GDM1 (cell line): ENCODE results near the gene CFAP299.
"Not testable (repeated sequence)": the region's sequence is repeated elsewhere in the genome, so short reads cannot be mapped to it uniquely, and the experiment has no call there.

Source experiments
- DNase-seq: peaks from one replicate; lab custom pipeline; 2025; lab: John Stamatoyannopoulos, UW

Gene CFAP299

DNA sequence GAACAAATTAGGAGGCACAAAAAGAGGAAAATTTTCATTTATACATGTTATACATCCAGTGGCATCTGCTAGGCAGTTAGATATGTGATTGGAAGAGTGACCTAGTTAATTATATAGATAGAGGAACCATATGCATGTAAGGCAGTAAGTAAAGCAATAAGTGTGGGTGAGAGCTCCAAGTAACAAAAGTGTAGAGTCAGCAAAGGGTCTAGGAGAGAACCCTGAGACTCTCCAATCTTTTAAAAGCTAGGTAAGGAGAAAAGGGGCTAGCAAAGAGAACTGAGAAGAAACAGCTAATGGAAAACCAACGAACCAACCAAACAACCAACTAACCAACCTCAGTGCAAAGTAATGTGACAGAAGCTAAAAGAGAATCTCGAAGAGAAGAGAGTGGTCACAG lies 3.8 kb upstream of the CFAP299 start:
- DNase-seq = no peak

GRCh38 chr4:80333121-80333520 lies 2.4 kb upstream of the CFAP299 start:
- DNase-seq = no peak

- no peak for DNase-seq
Observed at GRCh38 chr4:80334568-80334967, 962 bp upstream of the CFAP299 start.

GRCh38 chr4:80335226-80335553 lies 340 bp upstream of the CFAP299 start:
- no peak for DNase-seq

DNA sequence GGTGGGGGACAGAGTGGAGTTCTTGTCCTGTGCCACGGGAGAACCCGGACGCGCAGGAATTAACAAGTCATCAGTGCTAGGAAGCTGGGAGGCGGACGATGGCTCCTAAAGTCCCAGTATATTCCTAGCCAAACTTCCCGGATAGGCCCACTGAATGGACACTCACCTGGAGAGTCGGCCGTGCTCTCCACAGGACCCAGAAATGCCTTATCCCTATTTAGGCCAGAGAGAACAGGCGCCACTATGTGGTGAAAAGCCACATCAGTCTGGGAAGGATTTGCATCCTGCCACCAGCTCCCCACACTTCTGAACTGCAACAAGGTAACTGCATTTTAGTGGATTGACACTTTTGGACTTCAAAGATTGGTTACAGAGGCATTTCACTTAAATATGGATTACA lies 1.1 kb downstream of the CFAP299 start:
- no peak for DNase-seq

GRCh38 chr4:80340036-80340435 lies 4.5 kb downstream of the CFAP299 start:
- DNase-seq = no peak

- not testable (repeated sequence) for DNase-seq
Observed at GRCh38 chr4:80342684-80343083, 7.2 kb downstream of the CFAP299 start.

- DNase-seq = no peak
Observed at GRCh38 chr4:80343887-80344286, 8.4 kb downstream of the CFAP299 start.

- no peak for DNase-seq
Observed at GRCh38 chr4:80360084-80360483, 24.6 kb downstream of the CFAP299 start.

GRCh38 chr4:80360900-80361299 lies 25.4 kb downstream of the CFAP299 start:
- DNase-seq = no peak

GRCh38 chr4:80361329-80361900 lies 25.9 kb downstream of the CFAP299 start:
- DNase-seq = no peak

- DNase-seq = no peak
Observed at GRCh38 chr4:80362578-80363181, 27.1 kb downstream of the CFAP299 start.

DNA sequence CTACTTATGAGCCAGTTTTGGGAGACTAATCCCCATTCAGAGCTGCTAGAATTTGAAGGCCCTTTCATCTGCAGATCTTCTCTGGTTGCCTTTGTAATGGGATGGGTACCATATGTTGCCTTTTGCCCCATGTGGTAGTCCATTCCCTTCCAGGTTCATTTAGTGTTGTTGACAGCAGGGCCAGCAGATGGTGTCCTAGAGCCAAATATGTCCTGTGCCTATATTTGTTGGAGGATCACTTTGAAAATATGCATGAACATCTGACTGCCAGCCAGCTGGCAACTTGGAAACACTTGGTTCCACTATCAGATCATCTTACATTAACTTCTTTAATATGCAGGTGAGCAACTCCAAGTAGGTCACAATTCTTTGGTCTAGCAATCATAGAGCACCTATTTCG lies 30.4 kb downstream of the CFAP299 start:
- DNase-seq = peak; percentile 28

- no peak for DNase-seq
Observed at GRCh38 chr4:80367737-80368136, 32.2 kb downstream of the CFAP299 start.

DNA sequence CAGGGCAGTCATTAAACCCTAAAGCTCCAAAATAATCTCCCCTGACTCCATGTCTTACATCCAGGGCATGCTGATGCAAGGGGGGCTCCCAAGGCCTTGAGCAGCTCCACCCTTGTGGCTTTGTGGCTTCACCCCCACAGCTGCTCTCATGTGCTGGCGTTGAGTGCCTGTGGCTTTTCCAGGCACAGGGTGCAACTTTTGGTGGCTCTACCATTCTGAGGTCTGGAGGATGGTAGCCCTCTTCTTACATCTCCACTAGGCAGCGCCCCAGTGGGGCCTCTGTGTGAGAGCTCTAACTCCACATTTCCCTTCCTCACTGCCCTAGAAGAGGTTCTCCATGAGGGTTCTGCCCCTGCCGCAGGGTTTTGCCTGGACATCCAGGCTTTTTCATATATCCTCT lies 35.1 kb downstream of the CFAP299 start:
- no peak for DNase-seq

DNA sequence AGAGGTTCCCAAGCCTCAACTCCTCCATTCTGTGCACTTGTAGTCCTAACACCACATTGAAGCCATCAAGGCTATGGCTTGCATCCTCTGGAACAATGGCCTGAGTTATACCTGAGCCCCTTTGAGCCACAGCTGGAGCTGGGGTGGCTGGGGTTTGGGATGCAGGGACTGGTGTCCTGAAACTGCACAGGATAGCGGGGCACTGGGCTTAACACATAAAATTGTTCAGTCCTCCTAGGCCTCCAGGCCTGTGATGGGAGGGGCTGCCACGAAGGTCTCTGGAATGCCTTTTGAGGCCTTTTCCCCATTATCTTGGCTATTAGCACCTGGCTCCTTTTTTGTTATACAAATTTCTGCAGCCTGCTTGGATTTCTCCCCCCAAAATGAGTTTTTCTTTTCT lies 35.5 kb downstream of the CFAP299 start:
- no peak for DNase-seq

- no peak for DNase-seq
Observed at GRCh38 chr4:80374180-80374579, 38.6 kb downstream of the CFAP299 start.

GRCh38 chr4:80382090-80382832 lies 46.7 kb downstream of the CFAP299 start:
- DNase-seq = no peak

- DNase-seq = no peak
Observed at GRCh38 chr4:80385397-80386280, 50.1 kb downstream of the CFAP299 start.

DNA sequence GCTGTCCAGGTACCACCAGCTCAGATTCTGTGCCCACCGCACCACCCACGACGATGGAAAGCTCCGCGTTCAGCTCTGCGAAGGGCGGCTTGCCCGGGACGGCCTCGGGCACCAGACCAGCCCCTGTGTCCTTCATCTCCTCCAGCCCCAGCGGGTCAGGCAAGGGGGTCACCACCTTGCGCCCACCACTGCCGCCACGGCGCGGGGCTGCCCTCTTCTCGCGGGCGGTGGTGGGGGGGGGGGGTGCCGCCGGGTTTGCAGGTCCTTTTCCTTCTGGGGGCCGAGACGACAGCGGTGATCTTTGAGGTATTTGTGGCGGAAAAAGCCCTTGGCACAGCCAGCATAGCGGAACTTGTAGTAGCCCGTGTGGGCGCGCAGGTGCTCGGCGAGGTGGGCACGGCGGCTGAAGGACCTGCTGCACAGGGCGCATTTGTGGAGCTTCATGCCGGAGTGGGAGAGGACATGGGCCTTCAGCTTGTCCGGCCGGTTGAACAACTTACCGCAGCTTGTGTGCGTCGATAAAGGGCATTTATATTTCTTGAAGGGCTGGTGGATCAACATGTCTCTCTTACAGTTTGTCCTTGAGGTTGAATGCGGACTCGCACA lies 50.9 kb downstream of the CFAP299 start:
- DNase-seq = no peak

GRCh38 chr4:80387390-80388283 lies 52.1 kb downstream of the CFAP299 start:
- DNase-seq = no peak
